ENCODE data around the gene USE1. TPM values are rescaled to one million over a fixed set of nuclear protein-coding genes. Genes with fewer than 3 reads are reported as not detected.

The USE1 gene
- total RNA-seq, 1 experiment from 2014 or later: 29.1 TPM

DNA sequence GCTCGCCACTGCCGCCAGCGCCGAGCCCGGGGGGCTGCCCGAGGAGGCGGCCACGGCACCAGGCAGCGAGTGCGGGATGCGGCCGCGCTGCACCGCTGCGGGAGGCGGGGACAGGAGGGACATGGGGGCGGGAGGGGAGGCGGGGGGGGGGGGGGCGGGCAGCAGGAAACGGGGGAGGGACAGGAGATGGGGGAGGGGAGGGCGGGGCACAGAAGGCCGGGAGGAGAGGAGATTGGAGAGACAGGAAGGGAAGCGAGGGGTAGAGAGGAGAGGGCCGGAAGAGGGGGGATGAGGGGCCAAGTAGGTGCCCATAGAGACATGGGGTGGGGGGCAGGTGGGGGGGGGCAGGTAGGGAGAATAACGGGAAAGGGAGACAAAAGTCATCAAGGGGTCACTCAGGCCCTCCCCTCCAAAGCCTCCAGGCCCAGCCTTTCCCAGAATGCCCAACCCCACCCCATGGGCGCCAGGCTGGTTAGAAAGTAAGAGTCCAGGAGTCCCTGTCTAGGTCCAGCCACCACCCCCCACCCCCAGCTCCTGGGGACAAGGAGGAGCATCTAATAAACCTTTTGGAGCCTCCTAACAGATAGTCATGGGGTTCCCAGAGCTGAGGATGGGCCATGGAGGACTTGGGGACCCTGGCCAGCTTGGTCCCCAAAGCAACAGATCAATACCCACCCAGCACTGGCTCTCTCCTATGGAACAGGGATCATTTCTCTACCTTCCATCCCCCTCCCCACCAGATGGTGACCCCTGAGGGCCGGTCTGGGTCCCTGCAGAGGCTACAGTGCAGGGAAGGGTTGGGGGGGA is 21.0 kb downstream of the USE1 start:
- peak; percentile 57 for DNase-seq (ENCODE audit: low spot score)

DNA sequence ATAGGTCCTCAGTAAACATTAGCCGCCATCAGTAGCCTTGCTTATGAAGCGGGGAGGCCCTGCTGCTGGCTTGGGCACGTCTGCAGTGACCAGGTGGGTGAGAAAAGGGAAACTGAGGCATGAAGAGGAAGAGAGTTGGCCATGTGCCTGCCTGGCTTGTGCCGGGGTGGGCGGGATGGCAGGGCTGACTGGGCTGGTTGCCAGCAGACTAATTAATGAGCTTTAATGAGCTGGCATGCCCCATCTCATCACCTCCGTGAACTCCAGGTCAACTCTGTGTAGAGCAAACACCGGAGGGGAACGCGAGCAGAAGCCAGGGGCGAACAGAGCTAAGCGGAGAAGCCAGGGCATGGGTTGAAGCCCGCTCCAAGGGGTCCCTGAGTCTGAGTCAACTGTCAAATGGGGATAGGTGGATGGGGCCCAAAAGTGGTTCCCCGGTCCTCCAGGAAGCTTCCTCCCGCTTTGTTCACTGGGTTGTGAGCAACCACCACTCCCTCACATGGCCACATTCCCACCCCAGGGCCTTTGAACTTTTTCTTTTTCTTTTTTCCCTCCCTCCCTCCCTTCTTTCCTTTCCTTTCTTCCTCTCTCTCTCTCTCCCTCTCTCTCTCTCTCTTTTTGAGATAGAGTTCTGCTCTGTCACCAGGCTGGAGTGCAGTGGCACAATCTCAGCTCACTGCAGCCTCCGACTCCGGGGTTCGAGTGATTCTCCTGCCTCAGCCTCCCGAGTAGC is 21.8 kb downstream of the USE1 start:
- DNase-seq (ENCODE audit: low spot score): no peak

DNA sequence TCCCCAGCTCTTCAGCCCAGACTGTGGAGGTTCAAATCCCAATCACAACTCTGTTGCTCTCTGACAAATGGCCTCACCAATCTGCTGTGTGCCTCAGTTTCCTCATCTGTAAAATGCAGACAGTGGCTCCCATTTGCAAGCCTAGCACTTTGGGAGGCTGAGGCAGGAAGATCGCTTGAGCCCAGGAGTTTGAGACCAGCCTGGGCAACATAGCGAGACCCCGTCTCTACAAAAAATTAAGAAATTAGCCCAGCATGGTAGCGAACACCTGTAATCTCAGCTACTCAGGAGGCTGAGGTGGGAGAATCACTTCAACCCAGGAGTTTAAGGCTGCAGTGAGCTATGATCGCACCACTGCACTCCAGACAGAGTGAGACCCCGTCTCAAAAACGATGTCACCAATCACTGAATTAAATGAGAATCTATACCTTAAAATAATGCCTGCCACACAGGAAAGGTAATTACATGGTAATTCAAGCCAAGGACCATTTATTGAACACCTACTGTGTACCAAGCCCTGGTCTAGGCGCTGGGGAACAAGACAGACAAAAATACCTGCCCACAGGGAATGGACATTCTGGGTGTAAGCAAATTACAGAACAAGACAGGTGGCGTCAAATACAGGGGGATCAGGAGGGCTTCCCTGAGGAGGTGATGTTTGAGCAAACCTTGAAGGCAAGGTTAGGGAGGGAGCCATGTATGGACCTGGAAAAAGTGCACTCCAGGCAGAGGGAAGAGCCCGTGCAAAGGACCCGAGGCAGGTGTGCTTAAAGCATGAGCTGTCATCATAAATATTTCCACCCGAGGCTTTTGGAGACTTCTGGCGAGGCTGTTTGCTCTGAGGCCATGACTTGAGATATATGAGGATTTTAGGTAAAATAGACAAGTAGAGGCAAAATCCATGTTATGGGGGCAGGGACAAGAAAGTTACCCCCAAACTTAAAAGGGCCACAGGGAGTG is 22.9 kb downstream of the USE1 start:
- no peak for DNase-seq (ENCODE audit: low spot score)

DNA sequence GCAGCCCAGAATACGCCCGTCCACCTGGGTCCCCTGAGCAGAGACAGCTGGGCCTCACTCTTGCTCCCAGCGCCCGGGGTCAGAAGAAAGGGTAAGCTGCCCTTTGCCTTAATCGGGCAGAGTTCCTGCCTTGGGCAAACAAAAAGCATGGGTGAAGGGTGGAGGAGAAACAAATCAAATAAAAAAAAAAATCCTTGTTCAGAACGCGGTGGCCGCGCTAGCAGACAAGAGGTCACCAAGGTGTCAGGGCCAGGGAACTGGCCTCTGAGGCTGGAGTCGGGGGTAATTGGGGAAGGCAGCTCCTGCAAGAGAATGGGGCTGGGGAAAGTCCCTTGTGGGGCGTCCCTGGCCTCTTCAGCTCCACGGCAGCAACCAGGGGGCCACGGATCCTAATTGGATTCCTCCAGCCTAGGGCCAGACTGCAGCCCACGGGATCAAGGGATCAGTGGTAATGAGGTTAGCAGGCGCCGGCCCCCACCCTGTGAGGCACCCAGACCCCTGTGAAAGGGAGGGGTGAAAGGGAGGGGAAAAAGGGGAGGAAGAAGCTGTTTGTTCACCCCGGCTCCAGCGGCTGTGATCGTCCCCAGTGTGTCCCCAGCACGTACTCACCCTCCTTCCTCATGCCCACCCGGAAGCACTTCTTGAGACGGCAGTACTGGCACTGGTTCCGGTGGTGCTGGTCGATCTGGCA is 25.1 kb downstream of the USE1 start:
- peak; percentile 68 for DNase-seq (ENCODE audit: low spot score)

DNA sequence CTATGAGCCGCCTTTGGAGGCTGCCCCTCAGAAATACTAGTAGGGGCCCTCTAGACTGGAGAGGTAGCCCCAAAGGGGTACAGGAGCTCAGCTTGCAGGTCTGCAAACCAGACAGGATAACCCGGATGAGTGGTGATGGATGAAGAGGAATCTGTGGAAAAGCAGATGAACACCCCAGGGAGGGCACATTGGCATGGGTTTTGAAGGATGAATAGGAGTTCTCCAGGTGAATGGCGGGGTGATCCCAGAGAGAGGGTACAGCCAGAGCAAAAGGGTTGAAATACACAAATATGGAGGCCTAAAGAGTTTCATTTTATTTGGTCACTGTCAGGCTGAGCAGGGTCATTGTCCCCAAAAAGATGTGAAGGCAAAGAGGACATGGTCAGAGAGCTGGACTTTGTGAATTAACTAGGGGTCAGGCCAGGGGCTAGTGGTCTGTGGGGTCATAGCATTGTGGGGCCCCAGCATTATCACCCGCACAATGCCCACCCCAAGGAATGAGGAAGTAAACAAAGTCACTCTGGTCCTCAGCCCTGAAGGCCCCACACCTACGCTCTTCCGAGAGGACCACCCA is 25.8 kb downstream of the USE1 start:
- DNase-seq (ENCODE audit: low spot score): no peak

DNA sequence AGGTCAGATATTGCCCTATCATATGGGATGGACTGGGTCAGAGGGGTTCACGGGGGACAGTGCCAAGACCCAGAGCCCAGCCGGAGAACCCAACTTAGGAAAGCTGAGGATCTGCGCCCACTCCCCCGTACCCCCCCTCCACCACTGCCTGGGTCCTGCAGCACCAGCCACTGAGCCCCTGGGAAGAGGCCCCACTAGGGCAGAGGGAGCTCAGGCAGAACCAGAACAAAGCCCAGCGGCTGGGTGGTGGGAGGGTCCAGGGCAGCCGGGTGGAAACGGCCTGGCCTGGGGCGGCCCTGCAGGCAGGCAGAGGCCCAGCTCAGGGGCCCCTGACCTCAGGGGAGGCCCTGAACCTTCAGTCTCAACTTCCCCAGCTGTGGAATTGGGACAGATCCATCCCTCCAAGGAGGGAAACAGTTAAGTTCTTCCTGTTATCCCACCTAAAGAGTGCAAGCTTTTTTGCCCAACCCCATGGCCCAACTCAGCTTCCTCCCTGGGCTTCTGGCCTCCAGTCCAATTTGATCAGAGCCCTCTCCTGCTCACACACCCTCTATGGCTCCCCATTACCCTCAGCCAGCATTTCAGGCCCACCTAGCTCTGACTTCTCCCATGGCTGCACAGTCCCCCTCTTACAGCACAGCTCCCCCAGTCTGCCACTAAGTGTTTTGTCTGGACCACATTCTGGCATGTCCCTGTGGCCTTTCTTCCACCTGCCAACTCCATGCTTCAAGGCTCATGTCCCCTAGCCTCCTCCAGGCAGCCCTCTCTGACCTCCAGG is 27.5 kb downstream of the USE1 start:
- DNase-seq (ENCODE audit: low spot score): no peak

DNA sequence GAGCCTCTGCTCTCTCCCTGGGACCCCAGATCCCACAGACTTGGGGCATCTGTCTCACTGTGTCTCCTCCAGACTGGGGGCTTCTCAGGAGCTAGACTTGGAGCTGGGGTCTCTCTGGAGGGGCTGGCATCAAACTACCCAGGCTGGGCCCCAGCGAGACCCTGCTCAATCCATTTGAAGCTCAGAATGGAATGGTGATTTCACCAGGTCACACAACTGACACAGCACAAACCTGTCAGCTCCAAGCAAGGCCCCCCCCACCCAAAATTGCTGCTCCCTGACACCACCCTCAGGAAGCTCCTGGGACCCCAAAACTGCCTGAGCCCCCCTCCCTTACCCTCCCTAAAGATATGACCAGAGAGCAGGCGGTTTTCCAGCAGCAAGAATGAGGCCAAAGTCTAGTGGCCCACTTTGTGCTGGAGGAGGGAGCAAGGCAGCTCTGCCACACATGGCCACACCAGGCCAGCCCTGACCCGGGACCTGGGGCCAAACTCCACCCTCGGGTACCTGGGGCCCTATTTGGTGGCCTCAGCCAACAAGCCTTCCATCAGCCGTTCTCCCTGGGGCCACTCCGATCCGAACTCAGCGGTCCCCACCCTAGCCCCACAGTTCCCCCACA is 28.2 kb downstream of the USE1 start:
- DNase-seq (ENCODE audit: low spot score): no peak

DNA sequence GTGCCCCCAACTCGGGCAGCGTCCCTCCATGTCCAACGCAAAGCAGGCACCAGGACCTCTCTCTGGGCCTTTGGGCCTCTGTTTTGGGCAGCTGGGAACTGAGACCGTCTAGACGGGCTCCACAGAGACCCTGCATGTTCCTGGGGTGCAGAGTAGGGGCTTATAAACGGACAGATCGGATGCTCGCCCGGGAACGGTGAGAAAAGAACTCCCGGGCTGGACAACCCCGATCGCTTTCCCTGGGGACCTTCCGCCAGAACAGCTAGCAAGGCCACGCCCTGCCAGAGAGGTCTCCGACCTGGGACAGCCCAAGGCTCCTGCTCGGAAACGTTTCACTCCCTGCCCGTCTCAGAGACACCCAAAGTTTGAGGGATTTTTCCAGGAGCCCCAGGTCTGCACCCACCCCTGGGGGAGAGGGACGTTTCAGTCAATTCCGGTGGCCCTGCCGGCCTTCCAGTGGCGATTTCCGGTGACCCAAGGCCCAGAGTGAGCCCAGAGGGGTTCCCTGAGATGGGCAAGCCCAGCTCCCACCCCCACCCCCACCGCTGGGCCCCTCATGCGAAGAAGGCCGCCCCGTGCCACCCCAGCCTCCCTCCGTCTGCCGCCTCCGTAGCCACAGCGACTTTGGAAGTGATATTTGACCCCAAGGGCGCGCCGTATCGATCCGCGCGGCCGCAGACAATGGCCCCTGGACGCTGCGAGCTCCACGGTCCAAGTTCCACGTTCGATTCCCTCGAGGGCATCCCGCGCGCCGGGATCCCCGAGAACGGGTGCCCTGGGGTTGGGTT is 28.9 kb downstream of the USE1 start:
- DNase-seq (ENCODE audit: low spot score): peak; percentile 47

DNA sequence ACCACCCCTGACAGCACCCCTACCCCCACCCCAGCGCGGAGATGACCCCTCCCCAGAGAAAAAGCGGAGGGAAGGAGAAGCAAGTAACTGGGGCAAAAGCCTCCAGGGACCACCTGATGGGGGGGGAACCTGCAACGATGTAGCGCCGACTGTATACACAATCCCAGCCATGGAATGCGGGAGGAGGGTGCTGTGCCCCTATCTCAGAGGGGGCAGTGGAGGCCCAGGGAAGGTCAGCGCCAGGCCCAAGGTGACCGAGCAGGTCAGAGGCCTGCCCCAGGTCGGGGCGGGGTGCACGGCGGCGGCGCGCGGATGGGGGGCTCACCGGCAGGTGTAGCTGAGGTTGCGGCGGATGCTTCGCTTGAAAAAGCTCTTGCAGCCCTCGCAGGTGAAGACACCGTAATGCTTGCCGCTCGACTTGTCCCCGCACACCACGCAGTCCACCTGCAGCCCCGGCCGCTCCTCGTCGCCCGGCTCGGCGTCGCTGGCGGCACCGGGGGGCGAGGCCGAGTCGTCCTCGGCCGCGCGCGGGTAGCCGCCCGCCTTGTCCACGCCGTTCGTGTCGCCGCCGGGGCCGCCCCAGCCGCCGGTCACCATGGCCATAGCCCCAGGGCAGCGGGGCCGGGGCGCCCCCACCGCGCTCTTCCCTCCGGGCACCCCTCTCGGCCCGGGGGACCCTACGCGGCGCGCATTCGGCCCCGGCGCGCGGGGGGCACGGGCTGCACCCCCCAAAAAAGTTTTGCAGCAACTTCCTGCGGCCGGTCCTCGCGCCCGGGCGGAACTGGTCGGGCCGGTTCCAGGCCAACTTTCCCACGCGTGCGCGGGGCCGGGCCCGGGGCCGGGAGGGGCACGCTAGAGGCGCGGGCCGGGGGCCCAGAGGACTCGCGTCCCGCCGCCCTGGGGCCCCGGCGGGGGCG is 29.7 kb downstream of the USE1 start:
- no peak for DNase-seq (ENCODE audit: low spot score)

DNA sequence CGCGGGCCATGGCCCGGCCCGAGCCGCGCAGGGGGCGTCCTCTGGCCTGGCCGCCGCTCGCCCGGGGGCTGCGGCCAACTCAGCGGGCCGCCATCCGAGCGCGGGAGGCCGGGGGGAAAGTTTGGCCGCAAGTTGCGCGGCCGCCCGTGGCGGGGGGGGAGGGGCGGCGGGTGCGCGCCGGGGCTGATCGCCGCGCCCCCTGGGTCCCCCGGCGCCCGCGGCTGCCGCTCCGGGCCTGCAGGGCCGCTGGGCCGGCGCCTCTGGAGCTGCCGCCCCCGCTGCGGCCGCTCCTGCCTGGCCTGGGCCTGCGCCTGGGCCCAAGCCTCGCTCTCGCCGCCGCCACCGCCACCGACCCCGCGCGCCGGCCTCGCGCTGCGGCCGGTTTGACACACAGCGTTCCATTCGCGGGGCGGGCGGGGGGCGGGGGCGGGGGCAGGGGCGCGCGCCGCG is 30.4 kb downstream of the USE1 start, which contains the start of gene NR2F6:
NR2F6 (minus strand) TSS at position 385 of the 450 bp plus-strand sequence. CDS start 699 bp downstream, outside the sequence.
- DNase-seq (ENCODE audit: low spot score): no peak

DNA sequence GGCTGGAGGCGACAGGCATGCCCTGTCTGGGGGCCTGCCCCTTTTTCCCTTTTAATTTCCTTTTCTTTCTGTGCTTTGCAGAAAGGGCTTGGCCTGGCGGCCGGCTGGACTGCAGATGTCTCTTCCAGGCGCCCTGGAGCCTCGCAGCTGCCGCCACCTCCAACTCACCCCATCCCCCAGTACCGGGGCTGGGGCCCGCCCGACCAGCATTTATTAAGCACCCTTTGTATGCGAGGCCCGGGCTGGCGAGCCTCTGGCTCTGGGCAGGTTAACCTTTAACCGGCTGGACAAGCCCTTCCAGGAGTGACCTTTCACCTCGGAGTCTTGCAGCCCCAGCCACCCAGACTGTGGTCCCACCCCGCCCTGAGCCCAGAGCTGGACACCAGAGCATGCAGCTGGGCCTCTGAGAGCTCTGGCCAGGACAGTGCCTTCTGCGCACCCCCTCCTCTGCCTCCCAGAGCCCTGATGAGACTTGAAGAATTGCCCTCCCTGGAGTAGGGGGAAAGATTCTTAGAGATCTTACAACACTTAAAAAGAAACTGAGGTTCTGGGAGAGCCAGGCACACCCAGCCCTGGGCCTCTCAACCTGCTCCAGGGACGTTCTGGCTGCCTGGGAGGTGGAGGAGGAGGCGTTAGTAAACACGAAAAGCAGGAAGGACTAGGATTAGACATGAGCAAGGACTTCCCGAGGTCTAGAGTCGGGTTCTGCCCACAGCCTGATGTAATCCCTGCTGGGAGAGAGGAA is 31.7 kb downstream of the USE1 start:
- DNase-seq (ENCODE audit: low spot score): peak; percentile 60

DNA sequence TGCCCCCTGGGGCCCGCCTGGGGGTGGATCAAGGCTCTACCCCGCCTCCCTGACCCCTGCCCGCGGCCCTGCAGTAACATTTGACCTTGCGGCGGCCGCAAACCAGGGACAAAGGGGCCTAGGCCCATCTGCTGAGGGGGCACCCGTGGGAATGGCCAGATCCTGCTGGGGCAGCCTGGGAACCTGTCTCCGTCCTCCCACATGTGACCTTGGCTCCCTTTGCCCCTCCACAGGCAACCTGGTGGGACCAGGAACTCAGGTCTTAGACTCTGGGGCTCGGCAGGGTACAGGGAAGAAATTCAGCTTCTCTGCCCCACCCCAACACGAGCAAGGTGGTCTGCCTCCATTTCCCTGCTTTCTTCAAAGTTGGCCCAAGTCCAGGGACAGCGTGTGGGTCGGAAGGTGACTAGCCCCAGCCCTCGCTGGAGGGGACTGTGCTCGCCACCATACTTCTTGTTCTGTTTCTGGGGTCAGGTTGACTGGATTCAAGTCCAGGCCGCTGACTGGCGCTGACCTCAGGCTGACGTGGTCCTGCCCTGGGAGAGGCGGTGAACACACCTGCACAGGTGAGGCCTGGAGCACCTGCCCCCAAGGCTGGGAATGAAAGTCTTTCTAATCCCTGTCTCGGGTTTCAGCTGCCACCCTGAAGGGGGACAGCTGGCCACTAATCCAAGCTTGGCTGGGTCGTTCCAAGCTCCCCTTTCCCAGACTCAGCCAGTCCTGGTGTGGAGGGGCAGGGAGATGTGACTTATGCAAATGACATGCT is 33.0 kb downstream of the USE1 start:
- DNase-seq (ENCODE audit: low spot score): no peak

DNA sequence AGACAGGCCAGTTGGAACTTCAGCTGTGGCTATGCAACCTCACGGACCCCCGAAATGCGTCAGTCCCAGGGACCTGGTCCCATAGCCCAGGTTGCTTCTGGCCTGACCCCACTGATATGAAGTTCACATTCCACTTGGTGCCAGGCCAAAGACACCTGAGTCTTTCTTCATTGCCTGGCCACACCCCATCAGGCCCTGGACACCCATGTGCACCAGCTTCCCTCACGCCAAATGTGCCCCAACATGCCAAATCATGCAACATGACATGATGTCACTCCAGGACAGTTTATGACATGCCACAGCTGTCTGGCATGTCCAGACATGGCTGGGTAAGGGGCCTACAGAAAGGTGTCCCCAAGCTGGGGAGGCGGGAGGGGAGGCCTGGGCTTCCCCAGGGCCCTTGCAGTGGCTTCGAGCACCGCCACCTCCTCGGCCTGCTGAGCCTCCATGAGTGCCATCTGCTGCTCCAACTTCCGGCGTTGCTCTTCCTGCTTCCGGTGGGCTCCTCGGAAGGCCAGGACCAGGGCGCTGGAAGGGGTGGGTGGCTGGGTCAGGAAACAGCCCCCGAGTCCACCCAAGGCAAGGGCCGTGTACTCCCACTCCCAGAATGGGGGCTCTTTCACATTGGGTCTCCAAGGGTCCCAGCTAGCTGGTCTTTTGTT is 34.9 kb downstream of the USE1 start:
- DNase-seq (ENCODE audit: low spot score): no peak

DNA sequence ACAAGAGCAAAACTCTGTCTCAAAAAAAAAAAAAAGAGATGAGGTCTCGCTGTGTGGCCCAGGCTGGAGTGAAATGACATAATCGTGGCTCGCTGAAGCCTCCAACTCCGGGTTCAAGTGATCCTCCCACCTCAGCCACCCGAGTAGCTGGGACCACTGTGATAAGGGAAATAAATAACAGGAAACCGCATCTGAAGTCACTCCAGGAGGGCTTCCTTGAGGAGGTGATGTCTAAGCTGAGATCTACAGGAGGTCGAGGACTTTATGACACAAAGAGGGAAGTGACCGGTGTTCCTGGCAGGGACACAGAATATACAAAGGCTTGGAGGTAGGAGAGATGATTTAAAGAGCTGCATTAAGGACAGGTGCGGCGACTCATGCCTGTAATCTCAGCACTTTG is 39.5 kb downstream of the USE1 start:
- no peak for DNase-seq (ENCODE audit: low spot score)

DNA sequence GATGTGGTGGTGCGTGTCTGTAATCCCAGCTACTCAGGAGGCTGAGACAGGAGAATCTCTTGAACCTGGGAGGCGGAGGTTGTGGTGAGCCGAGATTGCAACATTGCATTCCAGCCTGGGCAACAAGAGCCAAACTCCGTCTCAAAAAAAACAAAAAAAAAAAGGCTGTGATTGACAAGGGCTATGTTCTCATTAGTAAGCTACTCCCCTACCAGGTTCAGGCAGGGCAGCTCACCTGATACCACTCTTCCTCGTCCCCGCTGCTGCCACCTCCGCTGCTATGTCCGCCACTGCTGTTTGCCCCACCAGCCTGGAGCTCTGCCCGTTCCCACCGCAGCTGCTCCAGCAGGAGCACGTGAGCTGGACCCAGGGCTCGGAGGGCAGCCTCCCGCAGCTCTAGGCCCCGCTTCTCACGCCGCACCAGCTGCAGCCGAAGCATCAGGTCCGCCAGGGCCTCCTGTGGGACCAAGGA is 40.0 kb downstream of the USE1 start:
- DNase-seq (ENCODE audit: low spot score): no peak

All from HT-29 (cell line).